Erythroblast (primary cell): ENCODE measurements around the gene NPIPA3.
"Not testable (repeated sequence)": the region's sequence is repeated elsewhere in the genome, so short reads cannot be mapped to it uniquely, and the experiment has no call there.

Experiments used
- DNase-seq, 2 experiments: peaks; one replicate each; lab custom pipeline; 2025; lab: John Stamatoyannopoulos, UW

Gene NPIPA3

DNA sequence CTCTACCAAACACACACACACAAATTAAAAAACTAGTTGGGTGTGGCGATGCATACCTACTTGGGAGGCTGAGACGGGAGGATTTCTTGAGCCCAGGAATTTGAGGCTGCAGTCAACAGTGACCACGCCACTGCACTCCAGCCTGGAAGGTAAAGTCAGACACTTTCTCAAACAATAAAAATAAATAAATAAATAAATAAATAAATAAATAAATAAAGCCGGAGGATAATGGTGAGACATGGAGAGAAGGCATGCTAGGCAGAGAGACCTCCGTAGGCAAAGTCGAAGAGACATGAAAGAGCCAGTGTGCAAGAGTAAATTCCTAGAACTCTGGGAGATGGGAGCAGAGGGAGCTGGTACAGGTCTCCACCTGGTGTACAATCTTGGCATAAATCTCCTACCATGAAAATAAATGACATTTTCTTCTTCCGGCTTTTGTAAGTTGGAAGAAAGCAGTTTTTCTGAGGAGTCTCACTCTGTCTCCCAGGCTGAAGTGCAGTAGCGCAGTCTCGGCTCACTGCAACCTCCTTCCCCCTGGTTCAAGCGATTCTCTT is 37.7 kb downstream of the NPIPA3 start:
- not testable (repeated sequence) for DNase-seq

DNA sequence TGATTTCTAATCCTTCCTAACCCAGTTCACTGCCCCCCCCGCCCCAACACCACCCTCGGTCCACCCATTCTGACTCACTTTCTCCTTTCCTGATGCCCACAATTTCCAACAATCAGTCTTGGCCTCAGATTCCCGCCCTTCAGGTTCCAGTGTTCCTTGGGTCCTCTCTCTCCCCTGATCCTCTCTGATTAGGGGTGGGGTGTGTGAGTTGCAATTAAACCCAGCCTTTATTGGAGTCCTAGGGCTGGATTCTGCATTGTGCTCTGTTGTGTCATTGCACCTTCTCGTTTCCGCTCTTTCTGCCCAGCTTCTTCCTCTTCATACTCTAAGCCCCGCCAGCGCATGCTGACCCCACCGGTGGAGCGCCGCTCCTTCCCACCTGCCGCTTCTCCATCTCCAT is 38.6 kb downstream of the NPIPA3 start:
- DNase-seq: not testable (repeated sequence)

DNA sequence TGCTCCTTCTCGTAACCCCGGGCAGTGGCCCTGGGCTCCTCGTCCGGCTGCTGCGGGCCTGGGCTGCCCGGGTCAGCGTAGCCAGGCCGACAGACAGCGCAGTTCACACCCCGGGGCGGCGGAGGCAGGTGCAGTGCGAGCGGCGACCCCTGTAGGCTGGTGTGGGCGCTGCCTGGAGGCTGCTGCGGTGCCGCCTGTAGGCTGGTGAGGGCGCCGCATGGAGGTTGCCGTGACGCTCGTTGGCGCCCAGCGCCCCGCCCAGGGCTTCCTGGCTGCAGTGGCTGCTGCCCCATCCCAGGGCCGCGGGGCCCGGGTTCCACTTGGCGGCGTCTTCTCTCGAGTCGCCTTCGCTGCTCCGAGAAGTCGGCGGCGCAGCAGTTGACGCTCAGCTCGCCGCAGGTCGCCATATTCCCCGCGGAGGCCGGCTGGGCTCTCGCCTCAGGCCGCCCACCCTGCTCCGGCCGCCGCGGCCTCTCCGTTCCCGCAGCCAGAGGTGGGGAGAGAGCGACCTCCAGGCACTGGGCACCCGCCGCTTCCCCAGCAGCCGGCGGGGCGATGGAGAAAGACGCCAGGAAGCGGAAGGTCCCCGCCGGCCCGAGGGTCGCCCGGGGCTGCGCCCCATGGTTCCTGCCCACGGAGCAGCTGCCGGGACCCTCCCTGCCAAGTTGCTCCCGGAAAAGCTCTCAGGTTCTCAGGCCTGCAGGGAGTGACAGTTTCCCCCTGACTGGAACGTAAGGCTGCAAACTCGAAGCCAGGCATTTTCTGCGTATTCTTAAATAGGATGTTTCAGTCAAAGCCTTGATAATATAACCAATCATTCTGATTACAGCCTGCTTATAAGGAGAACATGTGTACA is 39.3 kb downstream of the NPIPA3 start, which contains the start of gene NPIPA2:
Gene NPIPA2 (plus strand): TSS at position 261 of the 856 bp plus-strand sequence. CDS start 5,533 bp downstream, outside the sequence.
- DNase-seq: not testable (repeated sequence)

DNA sequence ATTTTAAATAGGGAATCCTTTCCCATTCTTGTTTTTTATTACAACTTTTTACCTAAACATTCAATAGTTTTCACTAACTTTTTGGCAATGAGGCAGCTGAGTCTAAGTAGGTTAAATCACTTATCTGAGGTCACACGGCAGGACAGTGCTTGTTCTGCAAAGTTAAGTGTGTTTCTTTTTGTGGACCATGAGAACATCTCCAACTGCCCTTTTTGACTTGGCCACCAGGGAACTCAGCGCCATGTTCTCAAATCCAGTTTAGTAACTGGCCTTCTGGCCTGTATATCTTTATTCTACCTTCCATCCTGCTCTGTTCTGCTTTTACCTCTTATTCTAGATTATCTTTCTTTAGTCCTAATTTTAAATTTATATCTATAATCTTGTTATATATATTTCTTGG is 70.4 kb downstream of the NPIPA3 start:
- DNase-seq: not testable (repeated sequence)

DNA sequence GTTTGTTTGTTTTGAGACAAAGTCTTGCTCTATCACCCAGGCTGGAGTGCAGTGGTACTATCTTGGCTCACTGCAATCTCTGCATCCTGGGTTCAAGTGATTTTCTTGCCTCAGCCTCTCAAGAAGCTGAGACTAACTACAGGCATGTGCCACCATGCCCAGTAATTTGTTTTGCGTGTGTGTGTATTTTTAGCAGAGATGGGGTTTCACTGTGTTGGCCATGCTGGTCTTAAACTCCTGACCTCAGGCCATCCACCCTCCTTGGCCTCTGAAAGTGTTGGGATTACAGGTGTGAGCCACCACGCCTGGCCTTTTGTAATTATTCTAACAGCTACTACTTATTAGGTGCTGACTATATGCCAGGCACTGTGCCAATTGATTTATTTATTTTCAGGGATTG is 72.4 kb downstream of the NPIPA3 start:
- DNase-seq: not testable (repeated sequence)
